ENCODE results near the gene CMTM6.
"Not testable (repeated sequence)": the region's sequence is repeated elsewhere in the genome, so short reads cannot be mapped to it uniquely, and the experiment has no call there.

Gene CMTM6

GRCh38 chr3:32502118-32502945, at the start of gene CMTM6:
CMTM6 (minus strand) TSS chr3:32502852; CDS start chr3:32502745, 107 bp downstream.
- peak within 1 kb of the TSS; percentile 96 for H3K27ac Mint-ChIP-seq
- peak within 1 kb of the TSS; percentile 97 for H3K4me3 Mint-ChIP-seq
- H3K36me3 Mint-ChIP-seq: peaks cover 20 to 25% of the 10 kb centered on the region in 2 donors
- no peaks in the 10 kb centered on the region for H3K9me3 Mint-ChIP-seq
- DNase-seq: peak; percentile 69
- no peaks in the 10 kb centered on the region for H3K27me3 Mint-ChIP-seq
- ATAC-seq (replicated peaks): peak; percentile 74 to 79
- peaks cover 12 to 42% of the 10 kb centered on the region in 2 donors for H3K4me1 Mint-ChIP-seq

GRCh38 chr3:32552013-32552412, 49.4 kb upstream of the CMTM6 start:
- H3K4me1 Mint-ChIP-seq: peaks cover 36 to 49% of the 10 kb centered on the region in 2 donors
- H3K9me3 Mint-ChIP-seq: no peaks in the 10 kb centered on the region
- peaks cover 4 to 8% of the 10 kb centered on the region in 2 donors for H3K36me3 Mint-ChIP-seq
- no peak overlapping the region for H3K4me3 Mint-ChIP-seq
- no peaks in the 10 kb centered on the region for H3K27me3 Mint-ChIP-seq
- no peak for ATAC-seq (replicated peaks)
- no peak overlapping the region for H3K27ac Mint-ChIP-seq
- DNase-seq: no peak

GRCh38 chr3:32551496-32551895, 48.8 kb upstream of the CMTM6 start:
- no peaks in the 10 kb centered on the region for H3K9me3 Mint-ChIP-seq
- peaks cover 32 to 47% of the 10 kb centered on the region in 2 donors for H3K4me1 Mint-ChIP-seq
- H3K27ac Mint-ChIP-seq: peak overlapping the region; percentile 0
- ATAC-seq (replicated peaks) (peak; percentile 38 to 58), DNase-seq (no peak)
- H3K27me3 Mint-ChIP-seq: no peaks in the 10 kb centered on the region
- H3K4me3 Mint-ChIP-seq: peak overlapping the region in 1 of 2 donors; percentile 0
- H3K36me3 Mint-ChIP-seq: peaks cover 6% of the 10 kb centered on the region in 2 donors

- Mint-ChIP-seq H3K4me3 (peak overlapping the region in 1 of 2 donors; percentile 0), H3K27me3 (no peaks in the 10 kb centered on the region), H3K9me3 (no peaks in the 10 kb centered on the region), H3K4me1 (peaks cover 28 to 46% of the 10 kb centered on the region in 2 donors), H3K27ac (peak overlapping the region; percentile 0), H3K36me3 (peaks cover 6 to 7% of the 10 kb centered on the region in 2 donors)
- DNase-seq: no peak
- ATAC-seq (replicated peaks): peak; percentile 64 to 71
These were observed 48.4 kb upstream of the CMTM6 start for GRCh38 chr3:32551087-32551486.

- Mint-ChIP-seq H3K27ac (no peak overlapping the region), H3K27me3 (no peaks in the 10 kb centered on the region), H3K9me3 (no peaks in the 10 kb centered on the region), H3K36me3 (peaks cover 9 to 13% of the 10 kb centered on the region in 2 donors), H3K4me3 (no peak overlapping the region), H3K4me1 (peaks cover 3 to 6% of the 10 kb centered on the region in 2 donors)
- no peak for DNase-seq
- ATAC-seq (replicated peaks): no peak
These were observed 42.7 kb upstream of the CMTM6 start for GRCh38 chr3:32545305-32545704.

DNA sequence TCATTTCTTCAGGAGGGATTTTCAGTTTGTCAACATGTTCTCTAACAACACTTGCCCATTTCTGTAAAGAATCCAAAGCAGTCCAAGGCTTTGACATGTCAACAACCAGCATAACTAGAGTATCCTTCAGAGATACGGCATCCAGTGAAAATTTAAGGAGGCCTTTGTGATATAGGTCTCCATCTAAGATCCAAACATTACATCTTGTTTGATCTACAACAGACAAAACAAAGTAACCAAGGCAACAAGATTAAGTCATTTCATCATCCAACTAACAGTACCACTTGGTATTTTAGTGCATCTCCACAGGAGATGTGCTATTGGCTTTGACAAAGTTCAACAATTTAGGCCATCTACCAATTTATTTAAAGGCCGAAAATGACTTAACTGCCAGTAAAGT, 42.2 kb upstream of the CMTM6 start:
- no peak for DNase-seq
- no peak overlapping the region for H3K4me3 Mint-ChIP-seq
- H3K36me3 Mint-ChIP-seq: peaks cover 10 to 13% of the 10 kb centered on the region in 2 donors

DNA sequence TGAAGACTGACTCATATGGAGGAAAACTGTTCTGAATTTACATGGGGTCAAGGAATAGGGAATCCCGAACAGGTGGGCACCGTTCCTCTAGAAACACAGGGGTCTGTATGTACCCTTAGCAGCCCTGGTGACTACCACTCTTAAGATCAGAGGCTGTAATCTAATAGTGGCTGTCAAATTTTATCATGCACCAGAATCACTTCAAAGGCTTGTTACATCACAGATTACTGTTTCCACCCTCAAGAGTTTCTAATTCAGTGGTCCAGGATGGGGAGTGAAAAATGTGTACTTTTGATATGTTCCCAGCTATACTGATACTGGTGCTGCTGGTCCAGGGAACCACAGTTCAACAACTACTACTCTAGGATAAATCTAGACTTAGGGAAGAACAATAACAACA, 40.2 kb upstream of the CMTM6 start:
- H3K27me3 Mint-ChIP-seq: no peaks in the 10 kb centered on the region

More for the DNA sequence above, 42.2 kb upstream of the CMTM6 start:
- H3K27ac Mint-ChIP-seq: no peak overlapping the region
- H3K9me3 Mint-ChIP-seq: no peaks in the 10 kb centered on the region
- no peak for ATAC-seq (replicated peaks)
- no peaks in the 10 kb centered on the region for H3K27me3 Mint-ChIP-seq
- peaks cover 3 to 6% of the 10 kb centered on the region in 2 donors for H3K4me1 Mint-ChIP-seq

DNA sequence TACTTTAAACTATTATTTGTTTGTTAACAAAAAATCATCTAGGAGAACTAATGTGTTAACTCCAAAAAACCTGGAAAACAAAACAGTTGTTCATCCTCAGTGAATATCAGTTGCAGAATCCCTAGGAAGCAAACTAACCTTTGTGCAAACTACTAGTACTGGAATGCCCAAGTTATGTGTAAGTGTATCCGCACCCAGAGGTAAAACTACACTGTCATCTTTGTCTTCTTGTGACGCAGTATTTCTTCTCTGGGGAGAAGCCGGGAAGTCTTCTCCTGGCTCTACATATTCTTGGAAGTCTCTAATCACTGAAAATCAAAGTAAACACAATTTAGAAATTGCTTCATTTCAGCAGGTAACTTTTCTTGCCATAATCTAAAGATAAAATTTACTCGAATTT, 38.2 kb upstream of the CMTM6 start:
- Mint-ChIP-seq H3K27ac (no peak overlapping the region), H3K9me3 (no peaks in the 10 kb centered on the region), H3K36me3 (peaks cover 13% of the 10 kb centered on the region in 2 donors), H3K27me3 (no peaks in the 10 kb centered on the region), H3K4me3 (no peak overlapping the region), H3K4me1 (peaks cover 0 to 2% of the 10 kb centered on the region in 2 donors)
- DNase-seq (no peak), ATAC-seq (replicated peaks) (no peak)

More for the DNA sequence above, 40.2 kb upstream of the CMTM6 start:
- peaks cover 2 to 6% of the 10 kb centered on the region in 2 donors for H3K4me1 Mint-ChIP-seq
- ATAC-seq (replicated peaks) (no peak), DNase-seq (no peak)
- no peak overlapping the region for H3K27ac Mint-ChIP-seq
- peaks cover 11 to 16% of the 10 kb centered on the region in 2 donors for H3K36me3 Mint-ChIP-seq
- no peaks in the 10 kb centered on the region for H3K9me3 Mint-ChIP-seq
- H3K4me3 Mint-ChIP-seq: no peak overlapping the region

GRCh38 chr3:32532434-32532833, 29.8 kb upstream of the CMTM6 start:
- no peak overlapping the region for H3K27ac Mint-ChIP-seq
- ATAC-seq (replicated peaks): no peak
- H3K9me3 Mint-ChIP-seq: no peaks in the 10 kb centered on the region
- H3K36me3 Mint-ChIP-seq: peaks cover 17 to 30% of the 10 kb centered on the region in 2 donors
- DNase-seq: no peak
- peaks cover 6 to 7% of the 10 kb centered on the region in 2 donors for H3K4me1 Mint-ChIP-seq
- H3K27me3 Mint-ChIP-seq: no peaks in the 10 kb centered on the region
- no peak overlapping the region for H3K4me3 Mint-ChIP-seq

- H3K4me3 Mint-ChIP-seq: no peak overlapping the region
- ATAC-seq (replicated peaks) (peak; percentile 92 to 96), DNase-seq (no peak)
- no peaks in the 10 kb centered on the region for H3K27me3 Mint-ChIP-seq
- peaks cover 12 to 35% of the 10 kb centered on the region in 2 donors for H3K36me3 Mint-ChIP-seq
- H3K4me1 Mint-ChIP-seq: peaks cover 6 to 7% of the 10 kb centered on the region in 2 donors
- peak overlapping the region; percentile 20 for H3K27ac Mint-ChIP-seq
- H3K9me3 Mint-ChIP-seq: no peaks in the 10 kb centered on the region
These were observed 28.5 kb upstream of the CMTM6 start for GRCh38 chr3:32531010-32531647.

- no peaks in the 10 kb centered on the region for H3K27me3 Mint-ChIP-seq
- ATAC-seq (replicated peaks): no peak
- peaks cover 5 to 6% of the 10 kb centered on the region in 2 donors for H3K4me1 Mint-ChIP-seq
- no peak overlapping the region for H3K27ac Mint-ChIP-seq
- no peak overlapping the region for H3K4me3 Mint-ChIP-seq
- H3K36me3 Mint-ChIP-seq: peaks cover 20 to 44% of the 10 kb centered on the region in 2 donors
- H3K9me3 Mint-ChIP-seq: peaks cover 0 to 4% of the 10 kb centered on the region in 2 donors
- no peak for DNase-seq
These were observed 23.1 kb upstream of the CMTM6 start for GRCh38 chr3:32525720-32526119.

DNA sequence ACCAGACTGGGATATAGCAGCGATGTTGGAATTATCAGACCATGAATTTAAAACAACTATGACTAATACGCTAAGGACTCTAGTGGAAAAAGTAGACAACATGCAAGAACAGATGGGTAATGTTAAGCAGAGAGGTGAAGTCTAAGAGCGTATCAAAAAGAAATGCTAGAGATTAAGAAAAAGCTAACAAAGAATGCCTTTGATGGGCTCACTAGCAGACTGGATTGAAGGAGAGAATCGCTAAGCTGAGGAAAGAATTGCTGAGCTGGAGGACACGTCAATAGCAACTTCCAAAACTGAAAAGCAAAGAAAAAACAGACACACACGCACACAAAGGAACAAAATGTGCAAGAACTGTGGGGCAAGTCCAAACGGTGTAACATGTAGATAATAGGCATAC, 20.0 kb upstream of the CMTM6 start:
- ATAC-seq (replicated peaks) (no peak), DNase-seq (no peak)
- H3K9me3 Mint-ChIP-seq: peaks cover 0 to 4% of the 10 kb centered on the region in 2 donors
- peaks cover 5 to 6% of the 10 kb centered on the region in 2 donors for H3K4me1 Mint-ChIP-seq
- H3K4me3 Mint-ChIP-seq: no peak overlapping the region
- H3K27ac Mint-ChIP-seq: no peak overlapping the region
- H3K36me3 Mint-ChIP-seq: peaks cover 22 to 48% of the 10 kb centered on the region in 2 donors
- H3K27me3 Mint-ChIP-seq: no peaks in the 10 kb centered on the region

- H3K36me3 Mint-ChIP-seq: peaks cover 23 to 43% of the 10 kb centered on the region in 2 donors
- not testable (repeated sequence) for ATAC-seq (replicated peaks); H3K27me3 Mint-ChIP-seq; H3K9me3 Mint-ChIP-seq; H3K4me3 Mint-ChIP-seq; DNase-seq
- H3K27ac Mint-ChIP-seq: peak overlapping the region; percentile 56
- peaks cover 14 to 21% of the 10 kb centered on the region in 2 donors for H3K4me1 Mint-ChIP-seq
These were observed 16.3 kb upstream of the CMTM6 start for GRCh38 chr3:32518921-32519320.

- H3K4me1 Mint-ChIP-seq: peaks cover 8 to 15% of the 10 kb centered on the region in 2 donors
- peak overlapping the region; percentile 84 for H3K27ac Mint-ChIP-seq
- not testable (repeated sequence) for H3K9me3 Mint-ChIP-seq
These were observed 14.1 kb upstream of the CMTM6 start for GRCh38 chr3:32516751-32517150.

More at GRCh38 chr3:32516751-32517150, 14.1 kb upstream of the CMTM6 start:
- ATAC-seq (replicated peaks): peak; percentile 10 to 25
- H3K36me3 Mint-ChIP-seq: peaks cover 20 to 30% of the 10 kb centered on the region in 2 donors
- H3K27me3 Mint-ChIP-seq, DNase-seq: not testable (repeated sequence)
- H3K4me3 Mint-ChIP-seq: peak overlapping the region; percentile 75 to 81

Data from stimulated activated naive B cell treated with anti-CD40 and anti-IgM and Interleukin-4, amounts not matched to agents 10 μg/mL and 1 μg/mL and 100 μg/mL, for 72 hours (primary cell).